ENCODE measurements around the gene CCDC74B. TPM values are rescaled to one million over a fixed set of nuclear protein-coding genes. Genes with fewer than 3 reads are reported as not detected.

The CCDC74B gene
- total RNA-seq, 1 donor from 2014 or later: not detected

Small RNA genes lying within 50 kb of the gene (small RNA-seq; reads per million reads assigned to genes)
- gene RNU6-1049P: not detected

Other genes with a start within 250 kb of the CCDC74B start
- not detected for gene RAB6C, start 165.4 kb downstream of the CCDC74B start, total RNA-seq
- gene POTEF, start 15.9 kb downstream of the CCDC74B start, total RNA-seq: not detected
- gene SMPD4, start 36.5 kb upstream of the CCDC74B start, total RNA-seq: 6.8 TPM
- 86.1 TPM for gene MZT2B, start 37.1 kb upstream of the CCDC74B start, total RNA-seq
- not detected for gene TUBA3E, start 53.3 kb upstream of the CCDC74B start, total RNA-seq
- gene IMP4, start 197.8 kb upstream of the CCDC74B start, total RNA-seq: 32.9 TPM
- gene PTPN18, start 210.9 kb upstream of the CCDC74B start, total RNA-seq: 5.2 TPM